K562 (cell line): ENCODE data around the gene CDC42SE2.

ENCODE experiments used
- CEBPG ChIP-seq, 3 experiments: fragments of 200-800 bp in 1 of 3; sonication (Bioruptor generic) in 1 of 3; sonication (generic) in 1 of 3; formaldehyde crosslinking in 1 of 3; IDR thresholded peaks in 2 of 3; conservative IDR thresholded peaks in 1 of 3; 2 replicates each; pipeline versions ENCODE4 v1.6.1 to v1.8.0; 2016 to 2022; ENCODE audit warnings: missing compliant biosample characterization in 2 of 3, missing genetic modification characterization in 2 of 3, mild to moderate bottlenecking in 1 of 3, missing genetic modification reagents in 1 of 3
- CTCF ChIP-seq, 3 experiments: IDR thresholded peaks in 2 of 3; conservative IDR thresholded peaks in 1 of 3; 2 replicates each; pipeline ENCODE4 v1.5.1; 2011 to 2012; ENCODE audit warnings: low read length in 3 of 3, mild to moderate bottlenecking in 3 of 3, control low read depth in 2 of 3, improper control_type of control experiment in 1 of 3, inconsistent platforms in 1 of 3, low read depth in 1 of 3, mixed read lengths in 1 of 3, moderate library complexity in 1 of 3; ENCODE audit not compliant: insufficient read depth in 2 of 3
- LARP7 ChIP-seq: fragments of 450-650 bp; IDR thresholded peaks from 2 replicates; pipeline ENCODE4 v1.6.1; 2016
- NFE2L1 ChIP-seq: fragments of 450-650 bp; IDR thresholded peaks from 2 replicates; pipeline ENCODE4 v1.6.1; 2016; ENCODE audit warnings: missing genetic modification characterization, low read depth, mild to moderate bottlenecking, missing compliant biosample characterization, moderate library complexity, borderline replicate concordance
- SP2 ChIP-seq: IDR thresholded peaks from 2 replicates; pipeline ENCODE4 v1.6.1; 2011; ENCODE audit warnings: mild to moderate bottlenecking, low read depth, low read length, moderate library complexity; ENCODE audit not compliant: poor library complexity, severe bottlenecking; ENCODE audit errors: extremely low read depth
- SPI1 ChIP-seq: IDR thresholded peaks from 2 replicates; pipeline ENCODE4 v1.6.1; 2011; ENCODE audit warnings: low read depth, low read length, control low read depth, borderline replicate concordance
- ZNF561 ChIP-seq: fragments of 450-650 bp; formaldehyde crosslinking; conservative IDR thresholded peaks from 2 replicates; pipeline ENCODE4 v1.4.0; 2020; ENCODE audit warnings: mild to moderate bottlenecking, moderate library complexity
- TF ChIP-seq, protein P1 (sequence below): fragments of 250-450 bp; sonication (Bioruptor Pico); IDR thresholded peaks from 2 replicates; pipeline ENCODE4 v1.5.0; 2020; ENCODE audit warnings: mild to moderate bottlenecking, borderline replicate concordance
- TF ChIP-seq, protein P2 (sequence below): fragments of 250-450 bp; sonication (Bioruptor Pico); IDR thresholded peaks from 2 replicates; pipeline ENCODE4 v1.8.0; 2021; ENCODE audit warnings: mild to moderate bottlenecking, moderate library complexity
- TF ChIP-seq, protein P3 (sequence below): sonication (generic); formaldehyde crosslinking; IDR thresholded peaks from 2 replicates; pipeline ENCODE4 v1.8.1; 2023; ENCODE audit warnings: mild to moderate bottlenecking, missing genetic modification reagents

DNA sequence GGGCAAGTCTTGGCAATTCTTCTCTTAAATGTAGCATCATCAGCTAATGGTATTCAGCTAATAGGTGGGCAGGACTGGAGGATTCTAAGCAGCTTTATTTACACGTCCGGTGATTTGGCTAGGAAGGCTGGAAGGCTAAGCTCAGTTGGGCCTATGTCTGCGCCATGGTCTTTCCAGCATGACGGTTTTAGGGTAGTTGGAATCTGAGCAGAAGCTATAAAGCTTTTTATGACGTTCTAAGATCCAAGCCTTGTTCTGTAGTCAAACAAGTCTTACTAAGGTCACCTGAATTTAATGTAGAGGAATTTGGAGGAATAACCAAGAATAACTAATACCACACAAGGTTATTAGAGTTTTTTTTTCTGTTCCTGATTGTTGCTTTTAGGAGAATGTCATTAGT lies 66.2 kb downstream of the CDC42SE2 start:
- TF ChIP-seq SPI1, result no peak
- no peak for TF ChIP-seq NFE2L1 (tag)
- TF ChIP-seq, protein P1, sequence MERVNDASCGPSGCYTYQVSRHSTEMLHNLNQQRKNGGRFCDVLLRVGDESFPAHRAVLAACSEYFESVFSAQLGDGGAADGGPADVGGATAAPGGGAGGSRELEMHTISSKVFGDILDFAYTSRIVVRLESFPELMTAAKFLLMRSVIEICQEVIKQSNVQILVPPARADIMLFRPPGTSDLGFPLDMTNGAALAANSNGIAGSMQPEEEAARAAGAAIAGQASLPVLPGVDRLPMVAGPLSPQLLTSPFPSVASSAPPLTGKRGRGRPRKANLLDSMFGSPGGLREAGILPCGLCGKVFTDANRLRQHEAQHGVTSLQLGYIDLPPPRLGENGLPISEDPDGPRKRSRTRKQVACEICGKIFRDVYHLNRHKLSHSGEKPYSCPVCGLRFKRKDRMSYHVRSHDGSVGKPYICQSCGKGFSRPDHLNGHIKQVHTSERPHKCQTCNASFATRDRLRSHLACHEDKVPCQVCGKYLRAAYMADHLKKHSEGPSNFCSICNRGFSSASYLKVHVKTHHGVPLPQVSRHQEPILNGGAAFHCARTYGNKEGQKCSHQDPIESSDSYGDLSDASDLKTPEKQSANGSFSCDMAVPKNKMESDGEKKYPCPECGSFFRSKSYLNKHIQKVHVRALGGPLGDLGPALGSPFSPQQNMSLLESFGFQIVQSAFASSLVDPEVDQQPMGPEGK (CRISPR knock-in tag), result no peak
- no peak for TF ChIP-seq ZNF561 (CRISPR knock-in tag)
- TF ChIP-seq CEBPG (CRISPR knock-in tag; IDR thresholded peaks at IDR 0.05), result no peak
- TF ChIP-seq CEBPG (tag; conservative IDR thresholded peaks at IDR 0.05 in 1 of 2, IDR thresholded peaks at IDR 0.05 in 1 of 2), result no peak
- TF ChIP-seq, protein P2, sequence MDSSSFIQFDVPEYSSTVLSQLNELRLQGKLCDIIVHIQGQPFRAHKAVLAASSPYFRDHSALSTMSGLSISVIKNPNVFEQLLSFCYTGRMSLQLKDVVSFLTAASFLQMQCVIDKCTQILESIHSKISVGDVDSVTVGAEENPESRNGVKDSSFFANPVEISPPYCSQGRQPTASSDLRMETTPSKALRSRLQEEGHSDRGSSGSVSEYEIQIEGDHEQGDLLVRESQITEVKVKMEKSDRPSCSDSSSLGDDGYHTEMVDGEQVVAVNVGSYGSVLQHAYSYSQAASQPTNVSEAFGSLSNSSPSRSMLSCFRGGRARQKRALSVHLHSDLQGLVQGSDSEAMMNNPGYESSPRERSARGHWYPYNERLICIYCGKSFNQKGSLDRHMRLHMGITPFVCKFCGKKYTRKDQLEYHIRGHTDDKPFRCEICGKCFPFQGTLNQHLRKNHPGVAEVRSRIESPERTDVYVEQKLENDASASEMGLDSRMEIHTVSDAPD (CRISPR knock-in tag), result no peak
- TF ChIP-seq, protein P3, sequence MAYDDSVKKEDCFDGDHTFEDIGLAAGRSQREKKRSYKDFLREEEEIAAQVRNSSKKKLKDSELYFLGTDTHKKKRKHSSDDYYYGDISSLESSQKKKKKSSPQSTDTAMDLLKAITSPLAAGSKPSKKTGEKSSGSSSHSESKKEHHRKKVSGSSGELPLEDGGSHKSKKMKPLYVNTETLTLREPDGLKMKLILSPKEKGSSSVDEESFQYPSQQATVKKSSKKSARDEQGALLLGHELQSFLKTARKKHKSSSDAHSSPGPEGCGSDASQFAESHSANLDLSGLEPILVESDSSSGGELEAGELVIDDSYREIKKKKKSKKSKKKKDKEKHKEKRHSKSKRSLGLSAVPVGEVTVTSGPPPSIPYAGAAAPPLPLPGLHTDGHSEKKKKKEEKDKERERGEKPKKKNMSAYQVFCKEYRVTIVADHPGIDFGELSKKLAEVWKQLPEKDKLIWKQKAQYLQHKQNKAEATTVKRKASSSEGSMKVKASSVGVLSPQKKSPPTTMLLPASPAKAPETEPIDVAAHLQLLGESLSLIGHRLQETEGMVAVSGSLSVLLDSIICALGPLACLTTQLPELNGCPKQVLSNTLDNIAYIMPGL (CRISPR knock-in tag), result no peak
- no peak for TF ChIP-seq LARP7
- no peak for TF ChIP-seq CTCF (IDR thresholded peaks at IDR 0.05 in 2 of 3, conservative IDR thresholded peaks at IDR 0.05 in 1 of 3; ENCODE audit: insufficient read depth in 2 of 3, low read depth in 1 of 3, low read length in 3 of 3)
- TF ChIP-seq SP2, result no peak
